PC-3 (cell line): ENCODE data around the gene ARSD.
"Not testable (repeated sequence)": the region's sequence is repeated elsewhere in the genome, so short reads cannot be mapped to it uniquely, and the experiment has no call there.

Experiments
- CTCF ChIP-seq: fragments of 300-600 bp; sonication (generic); conservative IDR thresholded peaks from 2 replicates; pipeline ENCODE4 v1.5.1; 2017; ENCODE audit warnings: antibody characterized with exemption, low read depth, mild to moderate bottlenecking, low read length
- EZH2 ChIP-seq: fragments of 300-600 bp; sonication (generic); IDR thresholded peaks from one replicate; pipeline ENCODE4 v1.6.1; 2017; ENCODE audit warnings: antibody characterized with exemption, mild to moderate bottlenecking, low read length; ENCODE audit not compliant: unreplicated experiment

GRCh38 chrX:2889706-2890490, 39.2 kb downstream of the ARSD start:
- peak; percentile 4; the same call in 1 of the 2 replicates for TF ChIP-seq CTCF
- not testable (repeated sequence) for TF ChIP-seq EZH2
